Activated naive CD8-positive, alpha-beta T cell treated with anti-CD3 and anti-CD28 coated beads for 36 hours (primary cell): ENCODE results near the gene CGN. TPM values are rescaled to one million over a fixed set of nuclear protein-coding genes. Genes with fewer than 3 reads are reported as not detected.
A peak's percentile ranks its signal among the peaks of the same experiment; 100 is the strongest.

Source experiments
- DNase-seq: peaks from one replicate; pipeline ENCODE4 v3.0.0; 2021
- H3K27ac Mint-ChIP-seq: one replicate; pipeline ENCODE4 v1.8.0; 2022; ENCODE audit warnings: mild to moderate bottlenecking, moderate library complexity, mixed read lengths
- H3K27me3 Mint-ChIP-seq: one replicate; pipeline ENCODE4 v1.8.0; 2022; ENCODE audit warnings: mild to moderate bottlenecking, mixed read lengths
- H3K36me3 Mint-ChIP-seq: one replicate; pipeline ENCODE4 v1.8.0; 2021; ENCODE audit warnings: mild to moderate bottlenecking, mixed read lengths
- H3K4me1 Mint-ChIP-seq: one replicate; pipeline ENCODE4 v1.8.0; 2021; ENCODE audit warnings: mixed read lengths
- H3K4me3 Mint-ChIP-seq: one replicate; pipeline ENCODE4 v1.8.0; 2022; ENCODE audit warnings: mild to moderate bottlenecking, moderate library complexity, mixed read lengths
- H3K9me3 Mint-ChIP-seq: one replicate; pipeline ENCODE4 v1.8.0; 2022; ENCODE audit warnings: mixed read lengths
- total RNA-seq, 2 experiments: library from RNA; stranded (reverse); gene quantifications; one replicate each; pipeline ENCODE4 v1.2.3, GENCODE V29; 2021

Gene CGN, protein sequence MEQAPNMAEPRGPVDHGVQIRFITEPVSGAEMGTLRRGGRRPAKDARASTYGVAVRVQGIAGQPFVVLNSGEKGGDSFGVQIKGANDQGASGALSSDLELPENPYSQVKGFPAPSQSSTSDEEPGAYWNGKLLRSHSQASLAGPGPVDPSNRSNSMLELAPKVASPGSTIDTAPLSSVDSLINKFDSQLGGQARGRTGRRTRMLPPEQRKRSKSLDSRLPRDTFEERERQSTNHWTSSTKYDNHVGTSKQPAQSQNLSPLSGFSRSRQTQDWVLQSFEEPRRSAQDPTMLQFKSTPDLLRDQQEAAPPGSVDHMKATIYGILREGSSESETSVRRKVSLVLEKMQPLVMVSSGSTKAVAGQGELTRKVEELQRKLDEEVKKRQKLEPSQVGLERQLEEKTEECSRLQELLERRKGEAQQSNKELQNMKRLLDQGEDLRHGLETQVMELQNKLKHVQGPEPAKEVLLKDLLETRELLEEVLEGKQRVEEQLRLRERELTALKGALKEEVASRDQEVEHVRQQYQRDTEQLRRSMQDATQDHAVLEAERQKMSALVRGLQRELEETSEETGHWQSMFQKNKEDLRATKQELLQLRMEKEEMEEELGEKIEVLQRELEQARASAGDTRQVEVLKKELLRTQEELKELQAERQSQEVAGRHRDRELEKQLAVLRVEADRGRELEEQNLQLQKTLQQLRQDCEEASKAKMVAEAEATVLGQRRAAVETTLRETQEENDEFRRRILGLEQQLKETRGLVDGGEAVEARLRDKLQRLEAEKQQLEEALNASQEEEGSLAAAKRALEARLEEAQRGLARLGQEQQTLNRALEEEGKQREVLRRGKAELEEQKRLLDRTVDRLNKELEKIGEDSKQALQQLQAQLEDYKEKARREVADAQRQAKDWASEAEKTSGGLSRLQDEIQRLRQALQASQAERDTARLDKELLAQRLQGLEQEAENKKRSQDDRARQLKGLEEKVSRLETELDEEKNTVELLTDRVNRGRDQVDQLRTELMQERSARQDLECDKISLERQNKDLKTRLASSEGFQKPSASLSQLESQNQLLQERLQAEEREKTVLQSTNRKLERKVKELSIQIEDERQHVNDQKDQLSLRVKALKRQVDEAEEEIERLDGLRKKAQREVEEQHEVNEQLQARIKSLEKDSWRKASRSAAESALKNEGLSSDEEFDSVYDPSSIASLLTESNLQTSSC
- 1 to 10 TPM; 1.3 to 2.0 TPM for total RNA-seq

DNA sequence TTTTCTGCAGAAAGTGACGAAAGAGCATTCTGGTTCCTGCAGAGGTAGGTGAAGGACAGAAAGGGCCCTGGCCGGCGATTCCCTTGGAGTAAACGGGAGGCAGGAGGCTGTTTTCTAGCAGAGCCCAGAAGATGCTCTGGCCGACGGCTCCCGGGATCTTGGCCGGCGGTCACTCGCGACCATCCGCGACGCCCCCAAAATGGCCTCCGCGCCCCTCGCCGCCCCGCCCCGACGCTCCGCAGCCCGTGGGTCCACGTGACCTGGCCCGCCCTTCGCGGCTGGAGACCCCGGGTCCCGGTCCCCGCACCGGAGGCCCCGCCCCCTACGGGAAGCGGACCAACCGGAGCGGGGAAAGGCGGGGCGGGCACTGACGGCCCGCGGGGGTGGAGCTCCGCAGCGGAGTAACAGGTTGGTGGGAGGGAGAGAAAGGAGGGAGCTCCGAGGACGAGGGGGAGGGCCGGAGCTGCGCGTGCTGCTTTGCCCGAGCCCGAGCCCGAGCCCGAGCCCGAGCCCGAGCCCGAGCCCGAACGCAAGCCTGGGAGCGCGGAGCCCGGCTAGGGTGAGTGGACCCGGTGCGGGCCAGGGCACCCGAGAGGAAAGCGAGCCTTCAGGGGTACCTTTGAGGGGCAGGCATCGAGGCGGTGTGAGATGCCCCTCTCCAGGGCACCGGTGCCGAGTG is at the start of gene CGN:
TSS of gene CGN (plus strand) at position 431 of the 679 bp plus-strand sequence. CDS start 7,133 bp downstream, outside the sequence.
- no peaks in the 10 kb centered on the region for H3K36me3 Mint-ChIP-seq
- peaks cover 23% of the 10 kb centered on the region for H3K4me1 Mint-ChIP-seq
- H3K4me3 Mint-ChIP-seq, result peak within 1 kb of the TSS; percentile 81
- H3K9me3 Mint-ChIP-seq, result no peaks in the 10 kb centered on the region
- DNase-seq, result peak; percentile 88
- no peak within 1 kb of the TSS for H3K27ac Mint-ChIP-seq
- H3K27me3 Mint-ChIP-seq, result peaks cover 4% of the 10 kb centered on the region

DNA sequence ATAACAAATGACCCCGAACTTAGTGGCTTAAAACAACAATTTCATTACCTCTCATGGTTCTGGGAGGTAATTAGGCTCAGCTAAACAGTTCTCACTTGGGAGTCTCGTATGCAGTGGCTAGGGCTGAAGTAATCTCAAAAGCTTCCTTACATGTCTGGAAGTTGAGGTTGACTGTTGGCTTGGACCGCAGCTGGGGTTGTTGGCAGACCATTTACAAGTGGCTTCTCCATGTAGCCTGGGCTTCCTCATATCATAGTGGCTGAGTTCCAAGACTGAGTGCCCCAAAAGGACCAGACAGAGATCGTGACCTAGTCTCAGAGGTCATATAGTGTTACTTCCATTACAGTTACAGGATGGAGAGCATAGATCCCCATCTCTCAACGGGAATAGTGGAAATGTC is 49.5 kb upstream of the CGN start:
- Mint-ChIP-seq H3K27me3 (peaks cover 27% of the 10 kb centered on the region), H3K27ac (no peak overlapping the region), H3K4me1 (peaks cover 12% of the 10 kb centered on the region), H3K4me3 (no peak overlapping the region), H3K36me3 (peaks cover 2% of the 10 kb centered on the region), H3K9me3 (no peaks in the 10 kb centered on the region)
- no peak for DNase-seq

DNA sequence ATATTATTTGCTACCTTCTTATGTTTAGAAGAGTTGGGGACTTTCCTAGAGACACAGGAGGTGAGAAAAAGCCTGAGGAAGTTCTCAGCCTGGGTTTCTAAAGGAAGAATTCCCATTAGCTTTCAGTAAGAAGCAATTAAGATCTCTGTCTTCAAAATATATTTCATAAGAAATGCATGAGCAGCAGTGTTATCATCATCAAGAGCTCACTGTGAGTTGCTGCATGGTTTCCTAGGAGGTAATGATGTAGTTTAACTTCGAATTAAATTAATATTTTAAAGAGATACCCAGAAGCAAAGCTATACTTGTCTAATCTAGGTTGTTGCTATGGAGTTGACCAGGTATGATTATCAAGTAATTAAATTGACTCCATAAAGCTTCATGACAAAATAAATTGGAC is 46.2 kb upstream of the CGN start:
- Mint-ChIP-seq H3K4me3 (no peak overlapping the region), H3K9me3 (no peaks in the 10 kb centered on the region), H3K4me1 (no peaks in the 10 kb centered on the region), H3K27ac (no peak overlapping the region), H3K27me3 (peaks cover 30% of the 10 kb centered on the region), H3K36me3 (no peaks in the 10 kb centered on the region)
- no peak for DNase-seq

DNA sequence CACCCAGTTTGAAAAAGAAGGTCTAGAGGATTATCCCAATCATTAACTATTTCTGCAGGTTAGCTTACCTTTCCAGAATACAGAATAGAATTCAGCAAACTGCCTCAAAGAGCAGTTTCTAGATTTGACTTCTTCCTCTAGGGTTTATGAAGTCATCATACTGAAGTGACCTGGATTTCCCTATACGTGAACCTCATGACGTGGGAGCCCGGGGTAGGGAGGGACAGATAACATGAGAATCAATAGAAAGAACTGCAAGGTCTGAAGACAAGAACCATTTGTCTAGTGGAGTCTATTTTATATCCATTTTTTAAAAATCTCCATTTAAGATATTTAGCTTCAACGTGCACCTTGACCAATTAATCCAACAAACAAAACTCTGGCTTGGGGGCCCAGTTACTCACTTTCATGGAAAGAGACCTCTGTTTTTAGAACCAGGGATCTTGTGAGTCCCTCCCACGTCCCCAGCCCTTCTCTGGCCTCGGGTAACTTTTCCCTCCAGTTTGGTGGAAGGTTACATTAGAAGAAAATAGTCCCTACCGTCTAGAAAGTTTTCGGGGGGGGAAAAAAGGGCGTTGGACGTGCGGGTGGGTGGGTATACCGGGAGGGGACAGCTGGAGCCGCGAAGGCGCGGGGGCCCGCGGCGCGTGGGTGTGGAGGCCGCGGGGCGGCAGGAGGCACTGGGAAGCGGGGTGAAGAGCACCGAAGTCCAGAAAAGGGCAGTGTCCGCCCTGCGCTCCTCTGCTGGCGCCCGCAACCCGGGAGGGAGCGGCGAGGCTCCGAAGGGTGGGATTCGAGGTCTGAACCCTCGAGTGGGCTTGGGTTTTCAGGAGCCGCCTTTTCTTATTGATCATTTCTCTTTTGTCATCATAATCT is 38.1 kb upstream of the CGN start:
- peaks cover 5% of the 10 kb centered on the region for H3K27me3 Mint-ChIP-seq
- peak; percentile 20 for DNase-seq
- peak overlapping the region; percentile 66 for H3K27ac Mint-ChIP-seq
- peak overlapping the region; percentile 59 for H3K4me3 Mint-ChIP-seq
- H3K4me1 Mint-ChIP-seq, result peaks cover 19% of the 10 kb centered on the region
- H3K9me3 Mint-ChIP-seq, result no peaks in the 10 kb centered on the region
- H3K36me3 Mint-ChIP-seq, result no peaks in the 10 kb centered on the region

DNA sequence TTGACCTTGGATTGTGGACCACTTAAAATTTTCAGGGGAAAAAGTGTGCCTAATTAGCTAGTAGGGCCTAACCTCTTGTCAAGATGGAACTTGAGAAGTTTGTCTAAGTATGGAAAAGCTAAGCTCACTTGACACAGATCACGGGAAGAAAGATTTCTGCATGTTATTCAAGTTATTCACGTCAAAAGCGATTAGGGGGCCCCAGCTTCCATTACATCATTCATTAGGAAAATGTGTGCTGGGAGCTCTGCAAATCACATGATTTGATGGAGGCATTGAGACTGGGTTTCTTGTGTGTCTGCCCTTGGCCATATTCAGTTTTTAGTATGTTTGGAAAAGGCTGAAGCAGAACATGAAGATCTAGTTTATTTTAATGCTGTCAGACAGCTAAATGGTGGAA is 36.4 kb upstream of the CGN start:
- H3K4me3 Mint-ChIP-seq, result no peak overlapping the region
- peaks cover 5% of the 10 kb centered on the region for H3K27me3 Mint-ChIP-seq
- no peak overlapping the region for H3K27ac Mint-ChIP-seq
- no peak for DNase-seq
- H3K36me3 Mint-ChIP-seq, result no peaks in the 10 kb centered on the region
- peaks cover 19% of the 10 kb centered on the region for H3K4me1 Mint-ChIP-seq
- H3K9me3 Mint-ChIP-seq, result no peaks in the 10 kb centered on the region

DNA sequence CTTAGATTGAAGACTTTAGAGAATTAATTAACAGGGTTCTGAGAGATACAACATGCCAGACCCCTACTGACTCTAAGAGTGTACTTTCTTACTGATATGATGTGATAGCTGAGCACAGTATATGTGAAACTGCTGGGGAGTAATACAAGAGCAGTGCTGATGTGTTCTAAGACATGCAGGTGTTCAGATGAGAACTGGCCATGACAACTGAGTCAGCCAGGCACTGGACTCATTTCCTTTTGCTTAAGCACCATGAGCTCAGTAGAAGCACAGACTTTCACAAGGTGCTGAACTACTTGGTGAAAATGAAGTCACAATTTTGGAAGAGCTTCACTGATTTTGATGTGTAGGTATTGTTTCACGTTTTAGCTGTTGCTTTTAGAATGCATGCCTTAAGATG is 36.0 kb upstream of the CGN start:
- peaks cover 5% of the 10 kb centered on the region for H3K27me3 Mint-ChIP-seq
- H3K36me3 Mint-ChIP-seq, result no peaks in the 10 kb centered on the region
- H3K9me3 Mint-ChIP-seq, result no peaks in the 10 kb centered on the region
- DNase-seq, result no peak
- H3K4me3 Mint-ChIP-seq, result no peak overlapping the region
- H3K4me1 Mint-ChIP-seq, result peaks cover 19% of the 10 kb centered on the region
- no peak overlapping the region for H3K27ac Mint-ChIP-seq

DNA sequence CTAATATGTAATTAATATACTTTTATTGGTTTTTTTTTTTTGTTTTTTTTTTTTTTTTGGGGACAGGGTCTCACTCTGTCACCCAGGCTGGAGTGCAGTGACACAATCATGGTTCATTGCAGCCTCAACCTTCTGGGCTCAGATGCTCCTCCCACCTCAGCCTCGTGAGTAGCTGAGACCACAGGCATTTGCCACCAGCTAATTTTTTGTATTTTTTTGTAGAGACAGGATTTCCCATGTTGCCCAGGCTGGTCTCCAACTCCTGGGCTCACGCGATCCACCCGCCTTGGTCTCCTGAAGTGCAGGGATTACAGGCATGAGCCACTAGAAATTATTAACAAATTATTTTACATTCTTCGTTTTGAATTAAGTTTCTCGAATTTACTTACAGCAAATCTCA is 35.1 kb upstream of the CGN start:
- peaks cover 19% of the 10 kb centered on the region for H3K4me1 Mint-ChIP-seq
- no peak overlapping the region for H3K27ac Mint-ChIP-seq
- no peak overlapping the region for H3K4me3 Mint-ChIP-seq
- no peaks in the 10 kb centered on the region for H3K9me3 Mint-ChIP-seq
- no peaks in the 10 kb centered on the region for H3K36me3 Mint-ChIP-seq
- peaks cover 5% of the 10 kb centered on the region for H3K27me3 Mint-ChIP-seq
- no peak for DNase-seq

DNA sequence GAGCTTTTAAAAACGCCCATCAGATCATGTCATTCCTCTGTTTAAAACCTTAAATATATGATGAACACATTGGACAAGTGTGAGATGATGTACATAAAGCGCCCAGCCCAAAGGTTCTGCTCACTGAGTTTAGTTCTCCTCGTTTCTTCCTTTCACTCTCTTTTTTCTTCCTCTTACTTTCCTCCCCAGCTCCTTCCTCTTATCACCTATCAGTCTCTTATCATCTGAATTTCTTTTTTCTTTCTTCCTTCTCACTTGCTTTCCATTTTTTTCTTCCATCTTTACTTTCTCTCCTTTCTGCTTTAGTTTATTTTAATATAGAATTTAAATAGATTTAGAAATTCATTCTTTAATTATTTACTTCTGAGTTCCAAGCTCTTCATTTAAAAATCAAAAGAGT is 34.1 kb upstream of the CGN start:
- Mint-ChIP-seq H3K27me3 (peaks cover 5% of the 10 kb centered on the region), H3K36me3 (no peaks in the 10 kb centered on the region), H3K4me1 (peaks cover 19% of the 10 kb centered on the region)

DNA sequence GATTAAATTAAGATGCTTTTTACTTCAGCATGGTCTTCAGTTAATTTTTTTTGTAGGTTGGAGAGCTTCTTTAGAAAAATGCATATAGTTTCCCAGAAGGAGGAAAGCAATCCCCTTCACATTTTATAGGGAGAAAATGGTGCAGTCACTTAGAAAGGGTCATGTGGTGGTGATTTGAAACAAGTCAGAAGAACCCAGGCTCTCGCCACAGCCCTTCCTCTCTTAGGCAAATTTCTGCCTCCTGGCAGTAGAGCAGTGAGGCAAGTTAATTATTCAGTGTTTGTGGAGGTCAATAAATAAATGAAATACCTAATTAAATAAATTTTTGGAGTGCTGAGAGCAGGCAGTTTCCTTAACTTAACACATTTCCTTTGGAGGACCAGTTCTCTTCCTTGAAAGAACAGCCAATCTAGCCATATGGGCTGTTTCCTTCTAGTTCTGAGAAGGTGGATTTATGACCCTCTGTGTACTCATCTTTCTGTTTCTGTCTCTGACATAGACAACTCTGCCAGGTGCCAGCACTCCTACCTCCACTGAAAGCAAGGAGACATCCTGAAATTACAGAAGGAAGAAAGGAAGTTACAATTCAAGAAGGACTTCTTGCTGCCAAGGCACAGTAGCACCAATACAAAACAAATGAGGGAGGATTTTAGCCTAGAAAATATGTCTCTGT is 32.9 kb upstream of the CGN start:
- no peak overlapping the region for H3K27ac Mint-ChIP-seq
- DNase-seq, result no peak
- no peaks in the 10 kb centered on the region for H3K36me3 Mint-ChIP-seq
- peaks cover 1% of the 10 kb centered on the region for H3K9me3 Mint-ChIP-seq
- H3K27me3 Mint-ChIP-seq, result peaks cover 5% of the 10 kb centered on the region
- H3K4me1 Mint-ChIP-seq, result peaks cover 10% of the 10 kb centered on the region
- H3K4me3 Mint-ChIP-seq, result no peak overlapping the region

More for the DNA sequence above, 34.1 kb upstream of the CGN start:
- no peak overlapping the region for H3K4me3 Mint-ChIP-seq
- DNase-seq, result no peak
- peaks cover 1% of the 10 kb centered on the region for H3K9me3 Mint-ChIP-seq
- H3K27ac Mint-ChIP-seq, result no peak overlapping the region

DNA sequence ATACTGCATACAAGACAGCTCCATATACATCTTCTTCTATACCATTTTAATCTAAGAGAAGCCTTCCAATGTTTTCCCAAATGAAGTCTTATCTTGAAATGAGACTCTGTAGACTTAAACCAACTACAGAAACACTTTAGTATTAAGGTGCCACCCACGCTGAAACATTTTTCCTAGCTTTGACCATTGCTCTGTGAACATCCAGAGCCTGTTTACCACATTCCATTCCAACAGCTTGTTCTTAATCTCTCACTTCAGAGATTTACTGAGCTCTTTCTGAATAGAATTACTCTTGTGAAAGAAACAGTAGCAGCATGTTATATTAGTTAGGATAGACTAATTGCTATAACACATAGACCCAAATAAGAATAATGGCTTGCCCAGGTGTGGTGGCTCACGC is 32.3 kb upstream of the CGN start:
- Mint-ChIP-seq H3K4me1 (peaks cover 10% of the 10 kb centered on the region), H3K4me3 (no peak overlapping the region), H3K27ac (no peak overlapping the region), H3K9me3 (peaks cover 1% of the 10 kb centered on the region), H3K36me3 (no peaks in the 10 kb centered on the region), H3K27me3 (peaks cover 5% of the 10 kb centered on the region)
- DNase-seq, result no peak

DNA sequence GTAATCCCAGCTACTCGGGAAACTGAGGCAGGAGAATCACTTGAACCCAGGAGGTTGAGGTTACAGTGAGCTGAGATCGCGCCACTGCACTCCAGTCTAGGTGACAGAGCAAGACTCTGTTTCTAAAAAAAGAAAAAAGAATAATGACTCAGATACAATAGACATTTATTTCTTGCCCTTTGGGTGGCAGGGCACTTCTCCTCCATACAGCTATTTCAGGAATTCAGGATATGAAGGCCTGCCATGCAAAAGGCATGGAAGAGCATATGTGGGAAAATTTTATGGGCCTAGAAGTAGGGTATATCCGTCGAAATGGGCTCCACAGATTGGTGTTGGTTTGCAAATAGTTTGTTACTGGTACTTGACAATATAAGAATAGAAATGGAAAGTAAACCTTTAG is 31.7 kb upstream of the CGN start:
- peaks cover 1% of the 10 kb centered on the region for H3K9me3 Mint-ChIP-seq
- DNase-seq, result no peak
- H3K27me3 Mint-ChIP-seq, result peaks cover 5% of the 10 kb centered on the region
- H3K36me3 Mint-ChIP-seq, result no peaks in the 10 kb centered on the region
- no peak overlapping the region for H3K4me3 Mint-ChIP-seq
- peaks cover 8% of the 10 kb centered on the region for H3K4me1 Mint-ChIP-seq
- no peak overlapping the region for H3K27ac Mint-ChIP-seq

DNA sequence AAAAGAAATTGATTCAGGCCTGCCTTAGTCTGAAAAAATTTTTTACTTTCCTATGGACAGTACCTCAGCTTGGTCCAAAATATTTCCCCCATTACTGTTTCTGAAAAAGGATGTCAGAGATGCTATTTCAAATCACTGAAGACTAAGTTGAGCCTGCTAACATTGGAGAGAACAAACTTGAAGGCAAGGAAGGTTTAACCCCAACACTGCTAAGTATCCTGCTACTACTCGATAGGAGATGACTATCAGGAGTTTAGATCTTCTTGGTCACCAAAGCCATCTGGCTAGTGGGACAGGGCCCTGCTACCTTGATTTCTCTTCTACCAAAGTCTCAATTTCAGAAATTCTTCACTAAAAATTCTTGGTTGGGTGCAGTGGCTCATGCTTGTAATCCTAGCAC is 29.2 kb upstream of the CGN start:
- no peak overlapping the region for H3K27ac Mint-ChIP-seq
- H3K27me3 Mint-ChIP-seq, result peaks cover 2% of the 10 kb centered on the region
- H3K36me3 Mint-ChIP-seq, result no peaks in the 10 kb centered on the region
- H3K4me1 Mint-ChIP-seq, result peaks cover 7% of the 10 kb centered on the region
- DNase-seq, result no peak
- no peak overlapping the region for H3K4me3 Mint-ChIP-seq
- peaks cover 1% of the 10 kb centered on the region for H3K9me3 Mint-ChIP-seq

DNA sequence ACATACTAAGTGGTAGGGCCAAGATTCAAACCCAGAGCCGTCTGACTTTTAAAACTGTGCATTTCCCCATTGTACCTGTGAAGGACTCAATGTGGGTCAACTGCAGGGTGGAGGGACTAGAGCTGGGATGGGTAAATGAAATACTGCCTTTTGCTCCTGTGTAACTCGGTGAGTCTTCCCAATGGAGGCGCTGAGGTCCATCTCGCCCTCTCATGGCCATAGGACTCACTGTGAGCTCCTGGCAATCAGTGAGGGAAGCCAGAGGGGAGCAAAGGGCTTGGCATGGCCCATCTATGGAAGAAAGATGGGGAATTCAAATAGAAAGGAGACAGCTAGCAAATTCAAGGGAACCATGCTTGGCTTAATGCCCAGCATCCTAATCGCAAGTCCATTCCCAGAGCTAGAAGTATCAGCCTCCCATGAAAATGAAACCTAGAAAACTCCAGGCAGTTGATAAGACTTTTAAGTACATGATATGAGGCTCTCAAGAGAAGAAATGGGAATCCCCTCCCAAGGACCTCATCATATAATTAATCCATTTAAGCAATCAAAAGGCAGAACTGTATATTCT is 25.4 kb upstream of the CGN start:
- peaks cover 4% of the 10 kb centered on the region for H3K27me3 Mint-ChIP-seq
- no peaks in the 10 kb centered on the region for H3K36me3 Mint-ChIP-seq
- no peak for DNase-seq
- H3K27ac Mint-ChIP-seq, result no peak overlapping the region
- H3K4me1 Mint-ChIP-seq, result peaks cover 7% of the 10 kb centered on the region
- peaks cover 1% of the 10 kb centered on the region for H3K9me3 Mint-ChIP-seq
- H3K4me3 Mint-ChIP-seq, result no peak overlapping the region
